ENCODE measurements around the gene CCDC40. TPM values are rescaled to one million over a fixed set of nuclear protein-coding genes. Genes with fewer than 3 reads are reported as not detected.
A peak's percentile ranks its signal among the peaks of the same experiment; 100 is the strongest.

The CCDC40 gene
- polyA plus RNA-seq, 10 donors = 2.7 to 8.6 (median 4.2) TPM

GRCh38 chr17:80112471-80113032, 76.1 kb downstream of the CCDC40 start:
- DNase-seq = no peak

- no peak for DNase-seq
These were observed 76.6 kb downstream of the CCDC40 start for GRCh38 chr17:80113033-80113484.

DNA sequence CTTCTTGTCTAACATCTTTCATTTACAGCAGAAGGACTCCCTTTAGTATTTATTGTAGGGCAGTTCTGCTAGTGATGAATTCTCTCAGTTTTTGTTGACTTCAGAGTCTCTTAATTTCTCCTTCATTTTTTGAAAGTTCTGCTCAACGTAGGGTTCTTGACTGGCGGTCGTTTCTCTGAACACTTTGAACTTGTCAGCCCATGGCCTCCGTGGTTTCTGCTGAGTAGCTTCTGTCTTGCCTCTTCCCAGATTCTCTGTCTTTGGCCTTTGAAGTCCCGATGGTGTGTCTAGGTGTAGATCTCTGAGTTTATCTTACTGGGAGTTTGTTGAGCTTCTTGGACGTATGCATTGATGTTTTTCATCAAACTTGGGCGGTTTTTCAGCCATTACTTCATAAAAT, 78.3 kb downstream of the CCDC40 start:
- no peak for DNase-seq

DNA sequence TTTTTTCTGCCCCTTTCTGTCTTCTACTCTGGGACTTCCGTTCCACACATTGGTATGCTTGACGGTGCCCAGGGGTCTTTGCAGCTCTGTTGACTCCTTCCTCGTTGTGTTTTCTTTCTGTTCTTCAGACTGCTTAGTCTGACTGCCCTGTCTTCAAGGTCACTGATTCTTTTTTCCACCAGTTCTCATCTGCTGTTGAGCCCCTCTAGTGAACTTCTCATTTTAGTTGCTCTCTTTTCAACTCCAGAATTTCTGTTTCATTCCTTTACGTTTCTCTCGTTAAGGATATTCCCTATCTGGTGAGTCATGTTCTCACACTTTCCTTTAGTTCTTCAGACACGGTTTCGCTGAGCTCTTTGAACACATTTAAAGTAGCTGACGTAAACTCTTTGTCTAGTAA, 78.7 kb downstream of the CCDC40 start:
- no peak for DNase-seq

GRCh38 chr17:80116276-80116920, 80.0 kb downstream of the CCDC40 start:
- DNase-seq = no peak

DNA sequence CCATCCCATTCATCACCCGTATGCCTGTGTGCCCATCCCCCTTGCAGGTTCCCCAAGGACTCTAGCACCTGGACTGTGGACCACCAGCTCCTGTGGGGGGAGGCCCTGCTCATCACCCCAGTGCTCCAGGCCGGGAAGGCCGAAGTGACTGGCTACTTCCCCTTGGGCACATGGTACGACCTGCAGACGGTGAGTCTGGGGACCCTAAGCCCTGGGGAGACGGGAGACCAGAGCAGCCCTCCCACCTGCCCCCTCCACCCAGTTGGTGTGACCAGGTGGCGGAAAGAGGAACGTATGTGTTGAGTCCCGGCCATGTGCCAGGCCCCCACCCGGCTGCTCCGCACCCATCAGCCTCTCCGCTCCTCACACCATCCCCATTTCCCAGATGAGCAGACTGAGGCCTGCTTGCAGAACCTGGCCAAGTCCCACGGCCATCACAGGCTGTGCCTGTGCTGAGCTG, 80.5 kb downstream of the CCDC40 start:
- no peak for DNase-seq

- no peak for DNase-seq
These were observed 81.3 kb downstream of the CCDC40 start for GRCh38 chr17:80117491-80118401.

- DNase-seq = no peak
These were observed 82.3 kb downstream of the CCDC40 start for GRCh38 chr17:80118601-80119270.

GRCh38 chr17:80119271-80119791, 82.9 kb downstream of the CCDC40 start:
- DNase-seq = no peak

DNA sequence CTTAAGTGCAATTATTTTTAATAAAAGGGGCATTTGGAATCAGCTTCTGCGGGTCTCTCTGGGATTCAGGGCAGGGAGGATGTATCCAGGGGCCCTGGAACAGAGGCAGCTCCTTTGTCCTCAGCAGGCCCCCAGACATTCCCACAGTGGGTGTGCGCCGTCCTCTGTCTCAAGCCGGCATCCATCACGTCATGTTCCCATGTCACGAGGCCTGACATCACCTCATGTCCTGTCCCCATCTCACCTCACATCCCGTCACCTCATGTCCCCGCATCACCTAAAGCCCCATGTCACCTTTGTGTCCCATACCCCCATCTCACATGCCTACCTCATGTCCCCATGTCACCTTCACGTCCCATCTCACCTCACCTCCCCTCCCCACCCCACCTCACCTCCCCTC, 83.4 kb downstream of the CCDC40 start:
- no peak for DNase-seq

GRCh38 chr17:80122026-80122575, 85.7 kb downstream of the CCDC40 start:
- no peak for DNase-seq

DNA sequence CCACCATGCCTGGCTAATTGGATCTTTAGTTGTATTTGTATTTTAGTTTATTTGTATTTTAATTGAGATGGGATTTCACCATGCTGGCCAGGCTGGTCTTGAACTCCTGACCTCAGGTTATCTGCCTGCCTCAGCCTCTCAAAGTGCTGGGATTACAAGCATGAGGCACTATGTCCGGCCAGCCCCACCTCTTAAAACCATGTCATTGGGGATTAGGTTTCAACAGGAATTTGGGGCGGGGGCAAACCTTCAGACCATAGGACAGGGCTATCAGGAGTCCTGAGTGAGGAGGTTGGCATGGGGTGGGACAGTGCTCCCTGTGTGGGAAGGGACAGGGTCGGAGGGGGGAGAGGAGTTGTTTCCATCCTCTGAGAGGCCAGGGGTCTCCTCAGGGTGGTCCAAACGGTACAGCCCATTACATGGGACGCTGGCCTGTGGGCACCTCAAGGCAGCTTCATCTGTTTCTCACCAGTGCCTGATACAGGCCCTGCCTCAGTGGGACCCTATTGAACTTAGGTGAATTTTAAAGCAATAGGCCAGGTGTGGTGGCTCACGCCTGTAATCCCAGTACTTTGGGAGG, 86.6 kb downstream of the CCDC40 start:
- DNase-seq = no peak

- DNase-seq = peak in 1 of 3 donors; percentile 36
These were observed 87.3 kb downstream of the CCDC40 start for GRCh38 chr17:80123791-80124190.

- DNase-seq = no peak
These were observed 88.0 kb downstream of the CCDC40 start for GRCh38 chr17:80124351-80124981.

DNA sequence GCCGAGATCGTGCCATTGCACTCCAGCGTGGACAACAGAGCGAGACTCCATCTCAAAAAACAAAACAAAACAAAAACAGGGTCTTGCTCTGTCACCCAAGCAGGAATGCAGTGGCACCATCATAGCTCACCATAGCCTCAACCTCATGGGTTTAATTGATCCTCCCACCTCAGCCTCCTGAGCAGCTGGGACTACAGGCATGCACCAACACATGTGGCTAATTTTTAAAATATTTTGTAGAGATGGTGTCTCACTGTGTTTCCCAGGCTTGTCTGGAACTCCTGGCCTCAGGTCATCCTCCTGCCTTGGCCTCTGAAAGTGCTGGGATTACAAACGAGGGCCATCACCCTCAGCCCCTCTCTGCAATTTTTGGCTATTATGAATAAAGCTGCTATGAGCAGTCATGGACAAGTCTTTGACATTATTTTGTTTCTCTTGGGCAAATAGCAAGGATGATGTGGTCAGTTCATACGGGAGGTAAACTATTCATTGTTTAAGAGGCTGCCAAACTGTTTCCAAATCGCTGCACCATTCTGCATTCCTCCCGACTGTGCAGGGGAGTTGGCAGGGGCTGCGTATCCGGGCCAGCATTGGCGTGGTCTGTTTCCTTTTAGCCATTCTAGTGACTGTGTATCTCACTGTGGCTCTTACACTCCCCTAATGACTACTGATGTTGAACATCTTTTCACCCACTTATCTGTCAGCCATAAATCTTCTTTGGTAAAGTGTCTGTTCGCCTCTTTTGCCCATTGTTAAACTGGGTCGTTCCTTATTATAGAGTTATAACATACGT, 89.4 kb downstream of the CCDC40 start:
- no peak for DNase-seq

- DNase-seq = no peak
These were observed 89.9 kb downstream of the CCDC40 start for GRCh38 chr17:80126449-80126715.

- no peak for DNase-seq
These were observed 92.6 kb downstream of the CCDC40 start for GRCh38 chr17:80129006-80129565.

GRCh38 chr17:80130992-80131391, 94.5 kb downstream of the CCDC40 start:
- DNase-seq = no peak

DNA sequence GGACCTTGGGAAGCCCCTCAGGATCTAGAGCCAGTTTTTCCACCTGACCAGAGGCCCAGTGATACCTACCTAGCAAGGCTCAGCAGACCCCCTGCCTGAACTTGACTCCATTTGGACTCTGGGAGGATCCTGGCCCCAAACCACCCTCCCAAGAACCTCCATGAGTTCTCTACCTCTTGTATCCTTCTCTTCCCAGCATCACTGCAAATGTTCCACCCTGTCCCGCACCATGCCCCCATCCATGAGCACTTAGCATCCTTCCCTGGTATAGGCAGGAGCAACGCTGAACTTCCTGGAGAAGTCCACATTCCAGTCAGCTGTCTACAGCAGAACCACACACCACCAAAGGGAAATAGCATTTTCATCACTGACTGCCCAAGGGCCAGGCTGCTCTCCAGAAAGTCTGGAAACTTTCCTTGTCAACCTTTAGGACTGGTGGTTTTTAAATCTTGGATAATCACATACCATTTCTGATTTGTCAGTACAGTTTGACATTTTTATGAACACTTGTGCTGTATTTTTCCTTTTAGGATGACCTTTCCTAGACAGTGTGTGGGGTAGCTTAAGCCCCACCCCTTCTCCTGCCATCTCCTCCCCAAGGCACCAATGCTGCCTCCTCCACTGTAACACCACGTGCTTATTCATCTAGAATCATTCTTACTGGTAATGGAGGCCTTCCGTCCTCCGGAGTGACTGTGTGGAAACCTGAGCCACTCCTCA, 96.6 kb downstream of the CCDC40 start:
- no peak for DNase-seq

All from muscle of back (tissue), 11 donors.